Liver (tissue), 3 donors: ENCODE results near the gene TRIP12.

Experiments used
- CTCF ChIP-seq: fragments of 150-350 bp; IDR thresholded peaks from 2 replicates; pipeline ENCODE4 v1.5.1; 2017; ENCODE audit warnings: improper control_type of control experiment, low read depth, low read length; ENCODE audit not compliant: missing input control
- EGR1 ChIP-seq, 2 donors: IDR thresholded peaks; 2 replicates each; pipeline ENCODE4 v1.6.1; 2016 to 2018; ENCODE audit warnings: antibody characterized with exemption in 2 of 2, low read depth in 2 of 2
- FOXA1 ChIP-seq: IDR thresholded peaks from 2 replicates; pipeline ENCODE4 v1.6.1; 2016; ENCODE audit warnings: antibody characterized with exemption
- HNF4A ChIP-seq, 2 donors: conservative IDR thresholded peaks; 2 replicates each; pipeline ENCODE4 v1.6.1; 2016; ENCODE audit warnings: antibody characterized with exemption in 2 of 2, mild to moderate bottlenecking in 2 of 2
- HNF4G ChIP-seq: IDR thresholded peaks from 2 replicates; pipeline ENCODE4 v1.6.1; 2016; ENCODE audit warnings: antibody characterized with exemption
- MAX ChIP-seq: IDR thresholded peaks from 2 replicates; pipeline ENCODE4 v1.6.1; 2016; ENCODE audit warnings: antibody characterized with exemption
- NR2F2 ChIP-seq: IDR thresholded peaks from 2 replicates; pipeline ENCODE4 v1.6.1; 2016; ENCODE audit warnings: antibody characterized with exemption
- RAD21 ChIP-seq, 2 donors: IDR thresholded peaks; 2 replicates each; pipeline ENCODE4 v1.6.1; 2016; ENCODE audit warnings: antibody characterized with exemption in 2 of 2, mild to moderate bottlenecking in 2 of 2
- REST ChIP-seq: IDR thresholded peaks from 2 replicates; pipeline ENCODE4 v1.6.1; 2016; ENCODE audit warnings: antibody characterized with exemption, mild to moderate bottlenecking
- RXRA ChIP-seq, 2 donors: IDR thresholded peaks; 2 replicates each; pipeline ENCODE4 v1.6.1; 2017 to 2018; ENCODE audit warnings: antibody characterized with exemption in 2 of 2, mild to moderate bottlenecking in 1 of 2
- SP1 ChIP-seq: IDR thresholded peaks from 2 replicates; pipeline ENCODE4 v1.6.1; 2018; ENCODE audit warnings: antibody characterized with exemption, mild to moderate bottlenecking
- TAF1 ChIP-seq: conservative IDR thresholded peaks from 2 replicates; pipeline ENCODE4 v1.6.1; 2016; ENCODE audit warnings: antibody characterized with exemption, mild to moderate bottlenecking
- YY1 ChIP-seq: IDR thresholded peaks from 2 replicates; pipeline ENCODE4 v1.6.1; 2016; ENCODE audit warnings: antibody characterized with exemption, mild to moderate bottlenecking
- ZBTB33 ChIP-seq: IDR thresholded peaks from 2 replicates; pipeline ENCODE4 v1.6.1; 2016; ENCODE audit warnings: antibody characterized with exemption
- donor health status: healthy.
- donor health status: healthy.

- TF ChIP-seq HNF4G (peak; percentile 33), CTCF (no peak), MAX (no peak), SP1 (peak; percentile 81), EGR1 (IDR thresholded peaks at IDR 0.05; ENCODE audit: low read depth in 2 of 2) (no peak), FOXA1 (no peak), HNF4A (conservative IDR thresholded peaks at IDR 0.05) (peak; percentile 87 to 90), RXRA (IDR thresholded peaks at IDR 0.05) (peak; percentile 40 to 67), TAF1 (peak; percentile 24), NR2F2 (no peak), ZBTB33 (no peak), REST (peak; percentile 40), YY1 (peak; percentile 74), RAD21 (IDR thresholded peaks at IDR 0.05) (peak in 1 of 2 donors; percentile 14)
These were observed 168.7 kb downstream of the TRIP12 start for GRCh38 chr2:229752970-229753729.
